GM18907 (cell line): ENCODE results near the gene PRDM16.
"Not testable (repeated sequence)": the region's sequence is repeated elsewhere in the genome, so short reads cannot be mapped to it uniquely, and the experiment has no call there.

Experiments
- ATAC-seq: cut with Tn5 transposase; IDR thresholded peaks from one replicate; pipeline ENCODE4 v1.9.1; 2021; ENCODE audit warnings: mild to moderate bottlenecking, moderate library complexity; ENCODE audit not compliant: unreplicated experiment

PRDM16 gene

DNA sequence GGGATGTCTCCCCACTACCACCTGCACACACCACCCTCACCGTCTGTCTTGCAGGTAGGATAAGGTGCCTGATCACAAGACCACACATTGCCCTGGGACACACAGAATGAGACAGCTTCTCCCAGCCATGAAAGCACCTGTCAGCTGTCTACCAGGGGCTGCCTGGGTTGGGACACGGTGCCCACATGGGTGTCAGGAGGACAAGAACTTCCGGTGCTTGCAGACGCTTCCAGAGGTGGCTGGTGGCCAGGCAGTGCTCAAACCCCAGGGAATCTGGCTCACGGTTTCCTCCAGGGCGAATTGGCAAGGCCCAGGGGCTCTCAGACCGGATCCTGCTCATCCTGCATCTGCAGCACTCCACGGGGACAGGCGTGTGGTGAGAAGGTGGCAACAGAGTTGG lies 202.9 kb downstream of the PRDM16 start:
- no peak for ATAC-seq

DNA sequence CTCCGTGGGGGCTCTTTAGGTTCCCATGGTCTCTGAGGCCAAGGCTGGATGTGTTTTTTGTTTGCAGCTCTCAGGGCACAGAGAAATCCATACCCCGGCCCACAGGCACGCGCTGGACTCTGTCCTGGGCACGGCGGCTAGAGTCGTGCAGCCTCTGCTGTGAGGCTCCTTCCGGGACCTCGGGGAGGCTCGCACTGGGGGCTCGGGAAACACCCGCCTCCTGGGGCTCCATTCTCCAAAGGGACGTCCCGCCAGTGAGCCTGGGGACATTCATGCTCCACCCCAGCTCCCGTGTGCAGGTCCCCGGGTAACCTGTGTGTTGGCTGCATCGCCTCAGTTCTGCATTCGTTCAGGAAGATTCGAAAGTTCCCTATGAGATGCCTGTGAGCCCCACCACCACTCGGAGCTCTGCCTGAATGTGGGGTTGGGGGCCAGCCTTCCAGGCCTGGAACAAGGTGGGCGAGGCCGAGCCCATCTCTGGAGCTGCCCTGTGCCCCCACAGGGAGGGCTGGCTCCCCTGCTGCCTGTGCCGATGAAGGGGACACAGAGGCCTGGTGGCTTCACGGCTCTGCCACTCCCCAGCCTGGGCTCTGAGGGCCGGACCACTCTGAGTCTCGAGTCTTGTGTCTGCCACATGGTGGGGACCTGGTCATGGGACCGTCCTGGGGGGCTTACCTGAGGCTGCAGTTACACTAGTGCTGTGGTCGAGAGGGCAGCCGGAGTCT lies 203.5 kb downstream of the PRDM16 start:
- no peak for ATAC-seq

- no peak for ATAC-seq
Measured at GRCh38 chr1:3273447-3273846, 204.4 kb downstream of the PRDM16 start.

GRCh38 chr1:3274972-3275371 lies 206.0 kb downstream of the PRDM16 start:
- no peak for ATAC-seq

- ATAC-seq = no peak
Measured at GRCh38 chr1:3275471-3276340, 206.7 kb downstream of the PRDM16 start.

GRCh38 chr1:3276341-3276800 lies 207.4 kb downstream of the PRDM16 start:
- no peak for ATAC-seq

GRCh38 chr1:3277011-3277471 lies 208.0 kb downstream of the PRDM16 start:
- no peak for ATAC-seq

- ATAC-seq = no peak
Measured at GRCh38 chr1:3277623-3278022, 208.6 kb downstream of the PRDM16 start.

GRCh38 chr1:3278416-3279181 lies 209.6 kb downstream of the PRDM16 start:
- ATAC-seq = no peak

DNA sequence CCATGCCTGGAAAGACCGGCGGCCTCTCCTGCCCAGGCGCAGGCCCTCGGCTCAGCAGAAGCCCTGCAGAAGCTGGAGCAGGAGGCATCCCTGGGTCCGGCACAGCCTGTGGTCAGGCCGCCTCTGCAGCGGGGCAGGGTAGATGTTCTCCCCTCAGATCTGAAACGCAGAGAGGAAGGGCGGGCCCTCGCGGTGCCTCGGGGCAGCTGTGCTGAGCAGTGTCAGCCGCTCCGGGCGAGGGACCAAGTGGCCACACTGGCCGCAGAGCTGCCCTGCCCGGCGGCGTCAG lies 210.1 kb downstream of the PRDM16 start:
- ATAC-seq = no peak

DNA sequence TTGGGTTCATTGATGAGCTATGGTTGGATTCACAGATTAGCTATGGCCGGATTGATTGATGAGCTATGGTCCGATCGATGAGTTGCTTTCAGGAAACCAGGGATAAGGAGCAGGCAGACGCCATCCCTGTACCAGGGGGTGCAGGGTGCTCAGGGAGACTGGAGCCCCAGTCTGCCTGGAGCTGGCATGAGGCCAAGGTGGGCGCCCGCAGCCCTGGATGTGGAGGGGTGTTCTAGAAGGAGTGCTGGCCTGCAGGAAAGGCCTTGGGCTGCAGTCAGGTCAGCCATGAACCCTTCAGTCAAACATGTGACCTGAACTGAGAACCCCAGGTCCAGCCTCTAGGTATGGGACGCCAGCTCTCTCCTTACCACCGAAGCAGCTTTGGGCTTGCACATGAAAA lies 212.7 kb downstream of the PRDM16 start:
- no peak for ATAC-seq

GRCh38 chr1:3282186-3282585 lies 213.2 kb downstream of the PRDM16 start:
- ATAC-seq = no peak

DNA sequence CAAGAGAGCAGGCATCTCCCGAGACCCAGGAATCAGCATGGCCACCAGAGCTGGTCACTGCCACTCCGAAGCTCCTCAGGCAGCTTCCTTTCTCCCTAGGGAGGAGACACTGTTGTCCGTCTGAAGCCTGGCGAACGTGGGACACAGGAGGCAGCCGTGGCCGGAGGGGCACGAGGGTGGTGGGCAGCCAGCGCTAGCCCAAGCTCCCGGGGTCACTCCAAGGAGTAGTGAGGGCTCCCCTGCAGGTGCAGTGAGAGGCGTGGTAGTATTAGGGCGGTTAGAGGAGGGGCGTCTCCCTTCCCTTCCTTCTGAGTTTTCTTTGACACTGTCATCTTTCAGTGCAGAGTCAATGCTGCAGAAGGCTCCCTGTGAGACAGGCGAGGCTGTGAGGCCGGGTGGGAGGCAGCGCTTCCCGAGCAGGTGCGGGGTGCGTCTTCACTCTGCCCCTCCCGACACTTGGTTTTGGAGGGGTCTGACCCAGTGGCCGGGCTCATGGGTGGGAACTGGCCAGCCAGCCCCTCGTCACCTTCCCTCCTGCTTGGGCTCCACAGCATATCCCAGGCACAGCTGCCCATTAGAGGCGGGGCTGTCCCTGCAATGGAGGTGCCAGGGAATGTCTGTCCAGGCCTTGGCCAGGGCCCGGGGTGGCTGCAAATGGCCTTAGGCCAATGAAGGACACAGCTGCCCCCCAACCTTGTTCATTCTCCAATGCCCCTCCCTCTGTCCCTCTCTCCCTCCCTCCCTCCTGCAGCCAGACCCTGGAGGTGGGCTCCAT lies 213.8 kb downstream of the PRDM16 start:
- no peak for ATAC-seq

DNA sequence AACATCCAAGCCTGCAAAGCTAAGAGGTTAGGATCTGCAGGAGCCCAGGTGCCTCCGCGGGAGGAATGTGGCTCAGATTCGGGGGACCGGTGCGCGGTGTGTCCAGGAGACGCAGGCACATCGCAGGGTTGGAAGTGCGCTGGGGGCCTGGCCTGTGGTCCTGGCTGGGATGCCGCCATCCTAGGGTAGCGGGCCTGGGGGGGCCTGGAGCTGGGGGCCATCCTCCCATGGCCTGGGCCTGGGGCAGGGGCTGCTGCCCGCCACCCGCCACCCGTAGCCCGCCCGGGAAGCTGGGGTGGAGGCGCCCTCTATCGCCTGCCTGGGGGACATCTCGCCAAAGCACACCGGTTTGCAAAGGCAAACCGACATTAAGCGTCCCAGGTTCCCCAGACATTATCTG lies 214.8 kb downstream of the PRDM16 start:
- no peak for ATAC-seq

DNA sequence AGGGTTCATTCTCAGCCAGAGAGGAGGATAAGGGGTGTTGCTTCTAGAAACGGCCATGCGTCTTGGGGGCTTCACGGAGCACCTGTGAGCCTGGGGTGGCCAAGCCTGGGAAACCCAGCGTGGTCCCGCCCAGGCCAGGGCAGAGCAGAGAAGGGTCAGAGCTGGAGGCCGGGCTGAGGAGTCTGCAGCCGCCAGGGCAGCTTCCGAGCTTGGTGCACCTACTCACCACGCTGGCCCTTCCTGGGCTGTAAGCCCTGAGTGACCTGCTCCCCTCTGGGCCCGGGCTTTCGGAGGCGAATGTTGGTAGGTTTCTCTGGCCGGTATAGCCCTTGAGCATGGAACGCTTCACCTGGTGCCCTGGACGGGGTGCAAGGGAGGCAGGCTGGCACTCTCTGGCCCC lies 215.7 kb downstream of the PRDM16 start:
- no peak for ATAC-seq

- ATAC-seq = no peak
Measured at GRCh38 chr1:3285106-3285740, 216.2 kb downstream of the PRDM16 start.

GRCh38 chr1:3287095-3287494 lies 218.1 kb downstream of the PRDM16 start:
- ATAC-seq = not testable (repeated sequence)

GRCh38 chr1:3287656-3288160 lies 218.7 kb downstream of the PRDM16 start:
- ATAC-seq = no peak

DNA sequence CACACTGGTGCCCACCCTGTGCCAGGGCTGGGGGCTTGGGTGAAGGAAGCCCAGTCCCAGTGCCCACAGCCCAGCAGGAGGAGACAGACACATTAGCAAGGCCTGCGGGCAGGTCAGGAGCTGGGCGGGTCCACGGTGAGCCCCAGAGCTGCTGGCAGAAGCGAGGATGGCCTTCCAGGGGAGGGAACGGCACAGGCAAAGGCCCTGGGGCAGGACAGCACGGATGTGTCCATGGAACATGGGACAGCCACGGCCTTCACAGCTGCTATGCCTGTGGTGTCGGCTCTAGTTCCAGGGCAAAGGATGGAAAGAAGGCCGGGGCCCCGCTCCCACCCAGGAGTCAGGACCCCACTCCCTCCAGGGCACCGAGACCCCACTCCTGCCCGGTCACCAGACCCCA lies 220.5 kb downstream of the PRDM16 start:
- no peak for ATAC-seq

DNA sequence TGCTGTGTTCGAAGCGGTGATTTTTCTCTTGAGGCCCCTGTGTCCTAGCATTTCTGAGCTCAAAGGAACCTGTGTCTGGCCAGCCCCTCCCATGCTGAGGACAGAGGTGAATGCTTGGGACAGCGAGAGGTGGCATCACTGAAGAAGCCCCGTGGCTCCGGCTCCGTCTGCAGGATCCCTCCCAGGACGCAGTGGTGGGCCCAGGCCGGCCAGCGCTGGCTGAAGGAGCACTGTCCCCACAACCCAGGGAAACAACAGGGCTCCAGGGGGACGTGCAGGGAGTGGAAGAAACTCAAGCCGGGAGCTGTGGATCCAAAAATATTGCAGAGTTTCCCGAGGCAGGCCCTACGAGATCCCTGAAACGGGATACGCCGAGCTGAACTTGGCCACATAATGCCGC lies 221.4 kb downstream of the PRDM16 start:
- ATAC-seq = no peak
